HCT116 (cell line): ENCODE results near the gene NAALADL2. TPM values are rescaled to one million over a fixed set of nuclear protein-coding genes. Genes with fewer than 3 reads are reported as not detected.

Experiments
- ATAC-seq: fragments of 200-7000 bp; cut with Tn5 transposase; 2 replicates; pipeline ENCODE4 v1.9.1; 2020; ENCODE audit warnings: mild to moderate bottlenecking, moderate library complexity
- BruUV-seq: library from RNA; stranded (reverse); fragments of 400-500 nt; replicated peaks from 2 replicates; lab custom pipeline; 2021; lab: Mats Ljungman, UMichigan
- CTCF ChIA-PET: fragments of 300-600 bp; sonication (Branson Sonifier 250); formaldehyde crosslinking; loops from one replicate; lab custom pipeline; 2021; ENCODE audit warnings: antibody characterized with exemption; lab: Charles Lee
- POLR2A ChIA-PET: fragments of 300-600, 350-600 bp; sonication (Branson Sonifier 250); formaldehyde crosslinking; loops from one replicate; lab custom pipeline; 2021; ENCODE audit warnings: antibody characterized with exemption; lab: Charles Lee
- RAD21 ChIA-PET, 2 experiments: fragments of 300-600 bp; sonication (Branson Sonifier 250); formaldehyde crosslinking; loops; one replicate each; lab custom pipeline; 2023; ENCODE audit warnings: low total read pairs in 2 of 2; ENCODE audit not compliant: uncharacterized antibody in 2 of 2, unreplicated experiment in 2 of 2, low non-redundant PET in 1 of 2; lab: Charles Lee
- DNase-seq: peaks from one replicate; pipeline ENCODE4 v3.0.0-alpha.2; 2010; ENCODE audit warnings: low read depth, low spot score
- H2AFZ ChIP-seq: fragments of 200-600 bp; shearing (Covaris generic), sonication (generic); 2 replicates; pipeline ENCODE4 v1.6.1; 2017; ENCODE audit warnings: low read depth, mixed run types, mixed read lengths, antibody characterized with exemption, low read length; ENCODE audit not compliant: poor library complexity, severe bottlenecking
- H3K27ac ChIP-seq: 2 replicates; pipeline ENCODE4 v1.5.1; 2012; ENCODE audit warnings: low read depth, low read length
- H3K27me3 ChIP-seq: fragments of 200-600 bp; sonication (generic); 2 replicates; pipeline ENCODE4 v1.6.1; 2016; ENCODE audit warnings: mixed run types, low read length, mixed read lengths; ENCODE audit not compliant: insufficient read depth
- H3K36me3 ChIP-seq, 2 experiments: fragments of 200-500 bp in 1 of 2; fragments of 200-600 bp in 1 of 2; sonication (Bioruptor generic) in 1 of 2; sonication (generic) in 1 of 2; 2 replicates each; pipeline versions ENCODE4 v1.5.1 to v1.6.1; 2014 to 2016; ENCODE audit warnings: low read length in 2 of 2, inconsistent platforms in 1 of 2, mixed read lengths in 1 of 2, mixed run types in 1 of 2; ENCODE audit not compliant: insufficient read depth in 2 of 2, control insufficient read depth in 1 of 2
- H3K4me1 ChIP-seq, 2 experiments: fragments of 200-600 bp in 1 of 2; sonication (generic) in 1 of 2; 2 replicates each; pipeline versions ENCODE4 v1.5.1 to v1.6.1; 2012 to 2017; ENCODE audit warnings: low read length in 2 of 2, inconsistent platforms in 1 of 2, mild to moderate bottlenecking in 1 of 2, mixed read lengths in 1 of 2, mixed run types in 1 of 2, moderate library complexity in 1 of 2; ENCODE audit not compliant: insufficient read depth in 2 of 2, control insufficient read depth in 1 of 2
- H3K4me2 ChIP-seq: fragments of 200-600 bp; sonication (generic); 2 replicates; pipeline ENCODE4 v1.6.1; 2017; ENCODE audit warnings: mixed run types, low read length, mixed read lengths
- H3K4me3 ChIP-seq, 2 experiments: fragments of 200-600 bp in 1 of 2; sonication (generic) in 1 of 2; replicated peaks in 1 of 2; 2 replicates each; pipeline ENCODE4 v1.5.1; 2011 to 2016; ENCODE audit warnings: low read length in 2 of 2, control low read depth in 1 of 2, low read depth in 1 of 2, mild to moderate bottlenecking in 1 of 2, mixed read lengths in 1 of 2, mixed run types in 1 of 2
- H3K79me2 ChIP-seq: fragments of 200-600 bp; sonication (generic); 2 replicates; pipeline ENCODE4 v1.6.1; 2017; ENCODE audit warnings: mild to moderate bottlenecking, mixed run types, low read length, moderate library complexity, mixed read lengths; ENCODE audit not compliant: insufficient read depth
- H3K9ac ChIP-seq: fragments of 200-600 bp; sonication (generic); 2 replicates; pipeline ENCODE4 v1.6.1; 2016; ENCODE audit warnings: low read length, mixed read lengths
- H3K9me2 ChIP-seq: fragments of 200-600 bp; sonication (generic), shearing (Covaris generic); 2 replicates; pipeline ENCODE4 v1.6.1; 2017; ENCODE audit warnings: mixed run types, mild to moderate bottlenecking, moderate library complexity; ENCODE audit not compliant: insufficient read depth
- H3K9me3 ChIP-seq, 2 experiments: fragments of 200-500 bp in 1 of 2; fragments of 200-600 bp in 1 of 2; sonication (Bioruptor generic) in 1 of 2; sonication (generic) in 1 of 2; 2 replicates each; pipeline ENCODE4 v1.6.1; 2014 to 2017; ENCODE audit warnings: low read length in 2 of 2, mixed read lengths in 2 of 2, inconsistent platforms in 1 of 2, low read depth in 1 of 2, mild to moderate bottlenecking in 1 of 2, mixed run types in 1 of 2, moderate library complexity in 1 of 2; ENCODE audit not compliant: control insufficient read depth in 1 of 2, insufficient read depth in 1 of 2
- H4K20me1 ChIP-seq: fragments of 200-600 bp; sonication (generic), shearing (Covaris generic); 2 replicates; pipeline ENCODE4 v1.6.1; 2017; ENCODE audit warnings: mixed run types, mild to moderate bottlenecking, moderate library complexity; ENCODE audit not compliant: insufficient read depth
- CBX3 ChIP-seq: IDR thresholded peaks from 2 replicates; pipeline ENCODE4 v1.6.1; 2012; ENCODE audit warnings: low read depth
- CEBPB ChIP-seq: IDR thresholded peaks from 2 replicates; pipeline ENCODE4 v1.6.1; 2012; ENCODE audit warnings: low read depth
- CTCF ChIP-seq, 3 experiments: fragments of 200-600 bp in 1 of 3; sonication (generic) in 1 of 3; IDR thresholded peaks in 2 of 3; conservative IDR thresholded peaks in 1 of 3; 2 replicates each; pipeline ENCODE4 v1.5.1; 2012 to 2017; ENCODE audit warnings: low read depth in 2 of 3, low read length in 2 of 3, antibody characterized with exemption in 1 of 3, borderline replicate concordance in 1 of 3, control low read depth in 1 of 3, mild to moderate bottlenecking in 1 of 3, mixed read lengths in 1 of 3, mixed run types in 1 of 3, moderate library complexity in 1 of 3; ENCODE audit not compliant: insufficient read depth in 1 of 3
- EGR1 ChIP-seq: IDR thresholded peaks from 2 replicates; pipeline ENCODE4 v1.6.1; 2012; ENCODE audit warnings: low read depth
- EZH2phosphoT487 ChIP-seq: fragments of 200-600 bp; IDR thresholded peaks from 2 replicates; pipeline ENCODE4 v1.6.1; 2018; ENCODE audit warnings: antibody characterized with exemption, borderline replicate concordance
- POLR2A ChIP-seq: IDR thresholded peaks from 2 replicates; pipeline ENCODE4 v1.7.0; 2011; ENCODE audit warnings: borderline replicate concordance; ENCODE audit not compliant: insufficient read depth, insufficient read length; ENCODE audit errors: extremely low read depth
- REST ChIP-seq: IDR thresholded peaks from 2 replicates; pipeline ENCODE4 v1.6.1; 2012; ENCODE audit warnings: low read depth
- SIN3A ChIP-seq: IDR thresholded peaks from 2 replicates; pipeline ENCODE4 v1.6.1; 2012; ENCODE audit warnings: low read depth
- SP1 ChIP-seq: IDR thresholded peaks from 2 replicates; pipeline ENCODE4 v1.6.1; 2012; ENCODE audit warnings: low read depth
- SRF ChIP-seq: IDR thresholded peaks from 2 replicates; pipeline ENCODE4 v1.6.1; 2012; ENCODE audit warnings: low read depth
- TCF7L2 ChIP-seq: IDR thresholded peaks from 2 replicates; pipeline ENCODE4 v1.7.0; 2011; ENCODE audit warnings: borderline replicate concordance, inconsistent platforms; ENCODE audit not compliant: insufficient read depth, insufficient read length; ENCODE audit errors: extremely low read depth
- YY1 ChIP-seq: IDR thresholded peaks from 2 replicates; pipeline ENCODE4 v1.6.1; 2011; ENCODE audit warnings: low read length, low read depth, moderate library complexity, mild to moderate bottlenecking; ENCODE audit not compliant: insufficient replicate concordance; ENCODE audit errors: extremely low read depth
- intact Hi-C: fragments of 100-400 bp; cut with micrococcal nuclease; formaldehyde crosslinking; loops from 2 replicates; pipeline ENCODE4 v1.10.0; 2022
- total RNA-seq: library from RNA; stranded (reverse); gene quantifications from one replicate; pipeline ENCODE4 v1.2.1, GENCODE V29; 2021; ENCODE audit not compliant: unreplicated experiment

NAALADL2 gene
- total RNA-seq, 1 experiment from 2014 or later = 2.9 TPM

GRCh38 chr3:175129126-175129525, 270.0 kb downstream of the NAALADL2 start:
- Histone ChIP-seq H4K20me1 (no peaks in the 10 kb centered on the region), H3K79me2 (no peaks in the 10 kb centered on the region), H3K4me3 (no peak overlapping the region), H3K4me1 (no peaks in the 10 kb centered on the region), H3K9me3 (no peaks in the 10 kb centered on the region), H3K4me2 (no peak overlapping the region), H3K27me3 (no peaks in the 10 kb centered on the region), H3K9me2 (no peaks in the 10 kb centered on the region; the same call in 1 of the 2 replicates), H3K36me3 (no peaks in the 10 kb centered on the region), H2AFZ (no peak overlapping the region), H3K9ac (no peak overlapping the region), H3K27ac (no peak overlapping the region)
- POLR2A ChIA-PET = no interaction called here
- CTCF ChIA-PET = no interaction called here
- TF ChIP-seq SRF (no peak), CBX3 (no peak), CEBPB (no peak), POLR2A (no peak), SIN3A (no peak), TCF7L2 (no peak), EGR1 (no peak), REST (no peak), CTCF (IDR thresholded peaks at IDR 0.05 in 2 of 3, conservative IDR thresholded peaks at IDR 0.05 in 1 of 3; ENCODE audit: borderline replicate concordance in 1 of 3, insufficient read depth in 1 of 3, low read depth in 2 of 3, low read length in 2 of 3) (no peak), YY1 (no peak), SP1 (no peak), EZH2phosphoT487 (no peak)
- DNase-seq = no peak
- RAD21 ChIA-PET = no interaction called here
- no TSS peak for BruUV-seq
- no peak for ATAC-seq
- intact Hi-C loops = loop anchor here (10.0 kb wide), 1 partner anchor 264 kb away; no protein-coding TSS in a partner anchor
